ENCODE data around the gene ZMYM5. TPM values are rescaled to one million over a fixed set of nuclear protein-coding genes. Genes with fewer than 3 reads are reported as not detected.

ZMYM5 gene
- total RNA-seq, 8 experiments from 2014 or later = 11.3 to 20.8 (median 14.0) TPM

Other genes starting within 250 kb of the ZMYM5 start
- 10 to 100 TPM; 27.5 to 58.6 (median 34.8) TPM for gene MPHOSPH8, start 230.0 kb downstream of the ZMYM5 start, total RNA-seq
- gene PSPC1, start 80.7 kb downstream of the ZMYM5 start, total RNA-seq = 100 to 1,000 TPM in 1 of 8 experiments, 10 to 100 TPM in 7; 46.0 to 103 (median 49.2) TPM
- gene ZMYM2, start 95.1 kb upstream of the ZMYM5 start, total RNA-seq = 10 to 100 TPM; 45.5 to 97.6 (median 77.7) TPM